Fibroblast of lung (primary cell): ENCODE results near the gene RNF145. TPM values are rescaled to one million over a fixed set of nuclear protein-coding genes. Genes with fewer than 3 reads are reported as not detected.

Experiments
- DNase-seq, 2 donors: peaks; one replicate each; pipeline versions ENCODE4 v3.0.0 to v3.0.0-alpha.2; 2010; ENCODE audit warnings: low read depth in 2 of 2
- H2AFZ ChIP-seq: 2 replicates; pipeline ENCODE4 v1.5.1; 2012; ENCODE audit warnings: low read length, control low read depth, inconsistent platforms
- H3K27ac ChIP-seq: 2 replicates; pipeline ENCODE4 v1.5.1; 2011; ENCODE audit warnings: low read length, control low read depth; ENCODE audit not compliant: insufficient read depth
- H3K27me3 ChIP-seq: 2 replicates; pipeline ENCODE4 v1.5.1; 2011; ENCODE audit warnings: mild to moderate bottlenecking, low read length; ENCODE audit not compliant: control insufficient read depth, insufficient read depth
- H3K36me3 ChIP-seq: 2 replicates; pipeline ENCODE4 v1.5.1; 2011; ENCODE audit warnings: low read length; ENCODE audit not compliant: control insufficient read depth, insufficient read depth
- H3K4me1 ChIP-seq: 2 replicates; pipeline ENCODE4 v1.5.1; 2011; ENCODE audit warnings: low read length; ENCODE audit not compliant: control insufficient read depth, insufficient read depth; ENCODE audit errors: extremely low read depth
- H3K4me2 ChIP-seq: 2 replicates; pipeline ENCODE4 v1.5.1; 2011; ENCODE audit warnings: low read length, control low read depth; ENCODE audit not compliant: insufficient read depth; ENCODE audit errors: extremely low read depth
- H3K4me3 ChIP-seq, 4 experiments: fragments of 200-600 bp in 1 of 4; sonication (generic) in 1 of 4; replicated peaks in 1 of 4; 2 replicates each; pipeline ENCODE4 v1.5.1; 2011 to 2016; ENCODE audit warnings: low read length in 4 of 4, low read depth in 3 of 4, mild to moderate bottlenecking in 3 of 4, control low read depth in 2 of 4, inconsistent platforms in 1 of 4, mixed read lengths in 1 of 4; ENCODE audit not compliant: insufficient read depth in 1 of 4; ENCODE audit errors: control extremely low read depth in 1 of 4
- H3K79me2 ChIP-seq: 2 replicates; pipeline ENCODE4 v1.5.1; 2012; ENCODE audit warnings: mild to moderate bottlenecking, low read length, inconsistent platforms; ENCODE audit not compliant: control insufficient read depth, insufficient read depth
- H3K9ac ChIP-seq: 2 replicates; pipeline ENCODE4 v1.5.1; 2011; ENCODE audit warnings: mild to moderate bottlenecking, low read length, control low read depth; ENCODE audit not compliant: insufficient read depth
- H3K9me3 ChIP-seq: 2 replicates; pipeline ENCODE4 v1.5.1; 2012; ENCODE audit warnings: low read depth, low read length; ENCODE audit not compliant: control insufficient read depth, insufficient read depth
- H4K20me1 ChIP-seq: 2 replicates; pipeline ENCODE4 v1.5.1; 2011; ENCODE audit warnings: low read length; ENCODE audit not compliant: control insufficient read depth, insufficient read depth; ENCODE audit errors: extremely low read depth
- CTCF ChIP-seq, 2 donors: IDR thresholded peaks in 1 of 2; conservative IDR thresholded peaks in 1 of 2; 1 replicate in 1 of 2; 2 replicates in 1 of 2; pipeline ENCODE4 v1.5.1; 2011 to 2012; ENCODE audit warnings: low read length in 2 of 2, control low read depth in 1 of 2, inconsistent platforms in 1 of 2, low read depth in 1 of 2, mild to moderate bottlenecking in 1 of 2
- EZH2 ChIP-seq: IDR thresholded peaks from 2 replicates; pipeline ENCODE4 v1.5.1; 2012; ENCODE audit warnings: low read length, control low read depth, mild to moderate bottlenecking; ENCODE audit errors: missing control alignments
- polyA plus RNA-seq, 2 donors: library from polyadenylated mRNA; depleted of rRNA in 1 of 2; stranded (reverse) in 1 of 2; unstranded in 1 of 2; fragments of >200 nt; gene quantifications; 2 replicates each; pipeline ENCODE4 v1.2.1, GENCODE V29; 2011 to 2012; ENCODE audit warnings: missing spikeins in 1 of 2
- total RNA-seq: library from RNA; depleted of rRNA; stranded (reverse); fragments of >200 nt; gene quantifications from 2 replicates; pipeline ENCODE4 v1.2.1, GENCODE V29; 2014

The RNF145 gene
- total and polyA plus RNA-seq, 2 donors (not counting 1 experiment from before 2014, with no cell fraction given) = 54.2 to 75.0 TPM

GRCh38 chr5:159210210-159210661 lies 883 bp upstream of the RNF145 start:
- Histone ChIP-seq H3K4me2 (no peak overlapping the region), H3K27me3 (no peaks in the 10 kb centered on the region), H3K27ac (no peak overlapping the region), H2AFZ (no peak overlapping the region), H3K4me3 (peak overlapping the region in 2 of 4 experiments; percentile 69 to 71), H3K36me3 (no peaks in the 10 kb centered on the region), H3K9me3 (no peaks in the 10 kb centered on the region), H3K9ac (no peak overlapping the region), H3K79me2 (peaks cover 39% of the 10 kb centered on the region), H3K4me1 (peaks cover 2% of the 10 kb centered on the region), H4K20me1 (no peaks in the 10 kb centered on the region)
- DNase-seq = peak in 1 of 2 donors; percentile 35
- no peak for TF ChIP-seq EZH2
- no peak for TF ChIP-seq CTCF (conservative IDR thresholded peaks at IDR 0.05 in 1 of 2, IDR thresholded peaks at IDR 0.05 in 1 of 2; ENCODE audit: low read depth in 1 of 2, low read length in 2 of 2)

- no peaks in the 10 kb centered on the region for H4K20me1 ChIP-seq
- H3K4me1 ChIP-seq = peaks cover 2% of the 10 kb centered on the region
- H3K4me2 ChIP-seq = peak overlapping the region; percentile 94
- H3K79me2 ChIP-seq = peaks cover 54% of the 10 kb centered on the region
- no peaks in the 10 kb centered on the region for H3K9me3 ChIP-seq
- peak overlapping the region; percentile 53 for H2AFZ ChIP-seq
- no peak for TF ChIP-seq CTCF (conservative IDR thresholded peaks at IDR 0.05 in 1 of 2, IDR thresholded peaks at IDR 0.05 in 1 of 2; ENCODE audit: low read depth in 1 of 2, low read length in 2 of 2)
- no peak for TF ChIP-seq EZH2
- H3K27me3 ChIP-seq = no peaks in the 10 kb centered on the region
- peak overlapping the region; percentile 71 to 91 (median 88) for H3K4me3 ChIP-seq
- H3K27ac ChIP-seq = peak overlapping the region; percentile 96
- H3K36me3 ChIP-seq = no peaks in the 10 kb centered on the region
- H3K9ac ChIP-seq = peak overlapping the region; percentile 78
- DNase-seq = peak; percentile 26 to 46
These were observed 577 bp downstream of the RNF145 start for GRCh38 chr5:159208514-159209437.

- peaks cover 63% of the 10 kb centered on the region for H3K79me2 ChIP-seq
- H3K4me2 ChIP-seq = peak overlapping the region; percentile 94
These were observed 1.5 kb downstream of the RNF145 start for GRCh38 chr5:159207686-159208513.

More at GRCh38 chr5:159207686-159208513, 1.5 kb downstream of the RNF145 start:
- peak; percentile 74 to 91 for DNase-seq
- H3K4me3 ChIP-seq = peak overlapping the region; percentile 71 to 91 (median 88)
- peak overlapping the region; percentile 96 for H3K27ac ChIP-seq
- H3K4me1 ChIP-seq = peaks cover 2% of the 10 kb centered on the region
- H3K27me3 ChIP-seq = no peaks in the 10 kb centered on the region
- TF ChIP-seq CTCF (conservative IDR thresholded peaks at IDR 0.05 in 1 of 2, IDR thresholded peaks at IDR 0.05 in 1 of 2; ENCODE audit: low read depth in 1 of 2, low read length in 2 of 2) (peak in 1 of 2 donors; percentile 3), EZH2 (no peak)
- no peaks in the 10 kb centered on the region for H3K36me3 ChIP-seq
- peak overlapping the region; percentile 49 for H2AFZ ChIP-seq
- H3K9ac ChIP-seq = peak overlapping the region; percentile 78
- no peaks in the 10 kb centered on the region for H4K20me1 ChIP-seq
- no peaks in the 10 kb centered on the region for H3K9me3 ChIP-seq
